ENCODE results near the gene HIPK4.

GRCh38 chr19:40389404-40390083, 437 bp downstream of the HIPK4 start:
- TF ChIP-seq CTCF (IDR thresholded peaks at IDR 0.05) = no peak
- TF ChIP-seq POLR2A (IDR thresholded peaks at IDR 0.05) = no peak

Measured in right lobe of liver (tissue), 4 donors.